NCI-H2196 treated with DMSO at 0.1 percent for 48 hours (cell line): ENCODE measurements around the gene CCL15.
"Not testable (repeated sequence)": the region's sequence is repeated elsewhere in the genome, so short reads cannot be mapped to it uniquely, and the experiment has no call there.

Experiments used
- DNase-seq: peaks from one replicate; lab custom pipeline; 2025; ENCODE audit not compliant: unreplicated experiment; lab: John Stamatoyannopoulos, UW

The CCL15 gene

GRCh38 chr17:36001110-36001771 is at the start of gene CCL15:
TSS of gene CCL15 (minus strand) at chr17:36001553. CDS start at chr17:36001492, 61 bp downstream.
- no peak for DNase-seq

DNA sequence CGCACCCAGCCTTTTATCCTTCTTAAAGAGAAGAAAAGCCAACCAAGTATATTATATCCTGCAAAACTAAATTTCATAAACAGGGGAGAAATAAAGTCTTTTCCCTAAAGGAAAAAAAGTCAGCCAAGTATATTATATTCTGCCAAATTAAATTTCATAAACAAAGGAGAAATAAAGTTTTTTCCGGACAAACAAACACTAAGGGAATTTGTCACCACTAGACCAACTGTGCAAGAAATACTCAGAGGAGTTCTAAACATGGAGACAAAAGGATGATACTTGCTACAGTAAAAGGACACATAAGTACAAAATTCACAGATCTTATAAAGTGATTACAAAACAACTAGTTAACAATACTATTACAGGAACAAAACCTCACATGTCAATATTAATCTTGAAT is 48.3 kb upstream of the CCL15 start:
- DNase-seq, result no peak

DNA sequence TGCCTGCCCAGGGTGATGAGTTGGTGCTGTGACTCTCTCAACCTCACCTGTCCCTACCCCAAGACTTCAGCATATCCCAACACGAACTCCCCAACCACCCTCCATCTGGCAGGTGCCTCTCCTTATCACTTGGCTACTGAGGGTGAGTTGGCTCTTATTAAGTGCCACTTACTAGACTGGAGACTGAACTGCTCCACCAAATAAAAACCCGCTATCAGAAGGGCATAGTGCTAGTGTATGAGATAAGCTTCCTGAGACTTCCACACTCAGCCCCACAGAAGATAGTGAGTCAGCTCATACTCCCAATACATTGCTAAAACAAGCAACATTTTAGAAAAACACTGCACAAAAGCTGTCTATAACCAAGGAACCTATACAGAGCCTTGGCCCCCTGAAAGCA is 46.7 kb upstream of the CCL15 start:
- no peak for DNase-seq

- no peak for DNase-seq
Observed at GRCh38 chr17:36036235-36036634, 34.9 kb upstream of the CCL15 start.

GRCh38 chr17:36034127-36034526 is 32.8 kb upstream of the CCL15 start:
- no peak for DNase-seq

GRCh38 chr17:36030956-36031355 is 29.6 kb upstream of the CCL15 start:
- no peak for DNase-seq

DNA sequence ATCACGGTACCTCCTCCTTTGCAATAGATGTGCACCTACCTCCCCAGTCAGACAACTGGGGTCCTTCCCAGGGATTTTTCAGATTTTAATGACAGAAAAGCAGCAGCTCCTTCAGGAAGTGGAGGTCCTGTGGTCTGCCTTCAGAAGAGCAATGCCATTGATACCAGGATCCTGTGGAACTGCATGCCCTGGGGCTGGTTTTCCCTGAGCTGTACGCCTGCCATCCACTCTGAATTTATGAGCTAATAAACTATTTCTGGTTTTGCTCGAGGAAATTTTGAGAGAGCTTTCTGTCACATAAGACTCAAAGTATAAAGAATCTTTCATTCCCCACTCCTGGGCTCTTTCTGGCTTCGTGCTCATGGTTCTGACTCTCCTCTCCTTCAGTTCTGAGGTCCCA is 26.4 kb upstream of the CCL15 start:
- DNase-seq, result no peak

- no peak for DNase-seq
Observed at GRCh38 chr17:36024106-36024869, 22.9 kb upstream of the CCL15 start.

GRCh38 chr17:36019423-36019822 is 18.1 kb upstream of the CCL15 start:
- DNase-seq, result no peak

DNA sequence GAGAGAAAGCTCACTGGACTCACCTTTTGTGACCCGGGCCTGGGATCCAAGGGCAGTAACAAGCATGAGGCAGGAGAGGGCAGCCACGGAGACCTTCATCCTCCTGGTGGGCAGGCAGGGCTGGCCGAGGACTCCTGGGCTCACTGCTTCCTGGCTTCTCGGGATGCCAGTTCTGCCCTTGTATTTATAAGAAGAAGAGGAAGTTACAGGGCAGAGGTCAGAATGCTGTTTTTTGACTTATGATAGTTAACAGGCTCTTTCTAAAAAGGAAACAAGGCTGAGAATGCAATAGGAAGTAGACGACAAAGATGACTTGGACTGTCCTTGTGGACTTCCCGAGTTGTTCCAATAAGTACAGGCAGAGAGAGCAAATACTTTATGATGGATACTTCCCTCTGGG is 16.4 kb upstream of the CCL15 start, which contains the start of gene CCL23:
CCL23 (minus strand) TSS at position 174 of the 400 bp plus-strand sequence; CDS start at position 99, 75 bp downstream.
- DNase-seq, result no peak

DNA sequence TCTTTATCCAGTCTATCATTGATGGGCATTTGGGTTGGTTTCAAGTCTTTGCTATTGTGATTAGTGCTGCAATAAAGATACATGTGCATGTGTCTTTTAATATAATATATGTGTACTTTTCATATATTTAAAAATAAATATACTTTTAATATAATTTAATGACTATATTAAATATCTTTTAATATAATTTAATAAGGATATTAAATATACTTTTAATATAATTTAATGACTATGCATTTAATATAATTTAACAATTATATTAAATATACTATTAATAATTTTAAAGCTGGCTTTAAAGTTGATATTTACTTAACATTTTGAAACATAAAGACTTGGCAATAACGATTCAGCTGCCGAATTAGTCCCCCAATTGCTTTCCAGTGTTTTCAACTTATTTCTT is 15.2 kb upstream of the CCL15 start:
- DNase-seq, result no peak

GRCh38 chr17:36015895-36016294 is 14.5 kb upstream of the CCL15 start:
- DNase-seq, result not testable (repeated sequence)

- DNase-seq, result no peak
Observed at GRCh38 chr17:36014946-36015345, 13.6 kb upstream of the CCL15 start.

- DNase-seq, result no peak
Observed at GRCh38 chr17:36011201-36011600, 9.8 kb upstream of the CCL15 start.

DNA sequence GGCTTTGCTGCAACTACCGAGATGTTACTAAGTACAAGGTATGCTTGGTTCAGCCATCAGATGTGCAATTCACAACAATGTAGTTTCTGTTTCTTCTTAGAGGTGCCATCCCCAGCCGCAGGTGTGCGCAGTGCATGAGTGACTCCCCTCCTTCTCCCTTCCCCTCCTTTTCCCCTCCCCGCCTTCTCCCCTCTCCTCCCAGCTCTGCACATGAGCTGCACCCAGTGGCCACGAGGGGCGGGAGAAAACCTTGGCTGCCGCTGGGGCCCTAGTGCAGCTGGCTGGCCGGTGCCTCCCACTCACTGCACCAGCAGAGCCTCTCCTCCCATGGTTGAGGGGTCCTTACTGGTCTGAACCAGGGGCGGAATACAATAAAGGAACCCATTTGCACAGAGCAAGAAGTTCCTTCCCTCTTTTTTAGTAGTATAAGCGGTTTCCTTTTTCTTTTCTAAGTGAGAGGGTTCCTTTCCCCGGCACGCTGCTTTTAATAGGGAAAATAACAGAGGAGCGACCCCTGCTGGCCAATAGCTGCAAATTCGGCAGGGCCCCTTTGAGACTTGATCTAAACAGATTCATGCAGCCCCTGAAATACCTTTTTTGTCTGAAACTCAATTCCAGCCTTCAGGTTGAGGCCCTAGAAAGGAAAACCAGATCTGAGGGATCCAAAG is 7.8 kb upstream of the CCL15 start:
- DNase-seq, result no peak

DNA sequence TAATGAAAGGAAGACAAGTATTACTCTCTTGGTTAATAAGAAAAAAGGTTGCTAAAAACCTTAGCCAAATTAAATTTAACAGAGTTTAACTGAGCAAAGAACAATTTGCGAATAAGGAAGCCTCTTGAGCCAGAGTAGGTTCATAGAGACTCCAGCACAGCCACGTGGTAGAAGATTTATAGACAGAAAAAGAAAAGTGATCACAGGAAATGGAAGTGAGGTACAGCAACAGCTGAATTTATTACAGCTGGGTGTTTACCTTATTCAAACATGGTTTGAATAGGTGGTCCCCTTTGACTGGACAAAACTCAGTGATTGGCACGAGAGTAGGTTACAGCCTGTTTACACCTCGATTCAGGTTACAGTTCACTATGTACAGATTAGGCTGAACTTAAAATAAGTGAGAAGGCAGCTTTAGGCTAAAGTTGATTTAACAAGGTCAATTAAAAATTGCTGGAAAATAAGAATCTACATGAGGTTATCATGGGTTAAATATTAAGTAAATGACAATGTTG is 3.3 kb upstream of the CCL15 start:
- no peak for DNase-seq

DNA sequence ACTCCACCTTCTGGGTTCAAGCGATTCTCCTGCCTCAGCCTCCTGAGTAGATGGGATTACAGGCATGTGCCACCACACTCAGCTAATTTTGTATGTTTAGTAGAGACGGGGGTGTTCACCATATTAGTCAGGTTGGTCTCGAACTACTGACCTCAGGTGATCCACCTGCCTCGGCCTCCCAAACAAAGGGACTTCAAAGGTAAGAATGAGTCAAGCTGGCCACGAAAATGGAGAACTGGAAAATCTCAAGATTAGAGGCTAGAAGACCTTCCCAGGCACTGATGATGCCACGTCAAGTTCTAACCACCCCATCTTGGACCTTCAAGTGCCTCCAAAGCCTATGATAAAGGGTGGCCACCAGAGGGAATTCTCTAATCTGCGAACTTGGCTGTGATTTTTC is 1.3 kb upstream of the CCL15 start:
- no peak for DNase-seq

DNA sequence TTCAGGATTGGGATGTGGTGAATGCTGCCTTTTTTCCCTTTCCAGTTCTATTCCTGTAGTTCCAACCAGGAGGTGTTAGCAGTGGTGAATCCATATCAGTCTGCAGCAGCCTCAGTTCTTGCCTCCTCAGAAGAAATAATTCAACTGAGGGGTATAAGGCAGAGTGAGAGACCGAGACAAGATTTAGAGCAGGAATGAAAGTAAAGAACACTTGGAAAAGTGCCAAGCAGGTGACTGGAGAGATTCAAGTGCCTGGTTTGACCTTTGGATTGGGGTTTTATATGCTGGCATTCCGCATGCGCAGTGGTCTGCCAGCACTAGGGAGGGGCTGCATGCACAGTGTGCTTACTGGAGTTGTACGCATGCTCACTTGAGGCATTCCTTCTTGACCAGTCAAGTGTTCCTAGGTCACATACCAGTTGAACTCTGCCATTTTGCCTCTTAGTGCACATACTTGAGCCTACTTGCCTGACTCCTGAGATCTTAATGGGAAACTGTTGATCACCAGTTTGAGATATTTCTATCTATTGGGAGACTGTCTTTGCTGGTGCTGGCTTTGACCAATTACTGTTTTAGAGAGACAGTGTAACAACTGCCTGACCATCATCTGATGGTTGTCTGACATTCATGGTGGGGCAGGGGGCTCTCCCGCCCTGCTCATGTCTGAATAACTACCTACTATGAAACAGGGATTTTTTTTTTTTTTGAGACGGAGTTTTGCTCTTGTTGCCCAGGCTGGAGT is 680 bp upstream of the CCL15 start:
- DNase-seq, result no peak

DNA sequence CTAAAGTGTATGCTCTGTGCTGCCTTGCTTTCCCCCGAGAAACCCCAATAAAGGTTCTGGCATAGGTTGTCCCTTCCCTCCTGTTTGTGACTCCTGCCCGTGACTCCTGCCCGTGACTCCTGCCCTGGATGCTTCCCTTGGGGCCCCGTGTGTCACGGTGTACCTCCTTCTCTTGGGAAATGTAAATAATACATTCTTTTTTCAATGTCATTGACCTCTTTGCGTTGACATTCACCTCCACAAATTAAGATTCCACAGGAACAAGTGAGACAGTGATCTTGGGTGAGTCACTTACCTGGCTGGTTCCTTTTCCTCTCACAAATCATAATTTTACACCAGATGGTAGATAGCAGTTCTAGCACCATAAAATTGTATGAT is 632 bp downstream of the CCL15 start:
- DNase-seq, result no peak

DNA sequence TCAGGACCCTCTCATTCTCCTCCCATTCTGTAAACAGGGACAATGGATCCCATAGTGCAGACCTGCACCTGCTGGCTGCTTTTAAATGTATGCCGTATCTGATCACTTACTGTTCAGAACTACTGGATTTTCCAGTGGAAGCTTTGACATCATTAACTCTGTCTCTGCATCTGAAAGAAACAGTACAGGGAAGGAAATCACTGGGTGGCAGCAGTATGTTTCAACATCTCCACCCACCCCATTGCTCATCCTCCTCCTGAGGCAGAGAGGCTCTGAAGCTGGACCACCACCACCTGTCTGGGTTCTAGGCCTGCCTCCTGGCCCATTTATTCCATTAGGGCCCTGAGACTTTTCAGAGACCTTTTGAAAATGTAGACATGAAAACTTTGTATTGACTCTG is 2.6 kb downstream of the CCL15 start:
- DNase-seq, result no peak

DNA sequence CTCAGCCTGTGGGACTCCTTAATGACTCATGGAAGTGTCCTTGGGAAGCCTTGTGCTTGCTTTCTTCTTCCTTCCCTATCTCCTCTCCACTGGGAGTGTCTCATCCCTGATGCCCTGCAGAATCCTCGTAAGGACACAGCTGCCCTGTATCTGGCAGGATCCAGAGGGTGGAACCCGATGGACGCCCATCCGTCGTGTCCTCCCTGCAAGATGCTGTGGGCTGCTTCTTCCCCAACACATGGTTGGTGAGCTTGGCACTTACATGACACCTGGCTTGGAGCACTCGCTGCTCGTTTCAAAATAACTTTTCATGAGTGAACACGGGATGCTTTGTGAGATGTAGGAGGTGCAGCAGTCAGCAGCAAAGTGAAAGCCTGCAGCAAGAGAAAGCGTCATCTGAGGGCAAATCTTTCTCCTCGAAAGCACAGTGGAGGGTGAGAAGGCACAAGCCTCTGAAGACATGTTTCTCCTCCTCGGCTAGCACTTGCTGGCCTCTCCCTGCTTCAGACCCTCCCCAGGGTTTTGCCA is 3.3 kb downstream of the CCL15 start:
- DNase-seq, result no peak
